ACC112 (cell line): Measurements from ENCODE around the gene HSD17B3.

Source experiments
- H2AFZ ChIP-seq: fragments of 200-600 bp; sonication (generic); one replicate; pipeline ENCODE4 v1.6.0; 2017; ENCODE audit warnings: antibody characterized with exemption, low read length; ENCODE audit not compliant: unreplicated experiment
- H3K27ac ChIP-seq: fragments of 200-600 bp; sonication (generic); 2 replicates; pipeline ENCODE4 v1.5.1; 2014; ENCODE audit warnings: low read depth, mild to moderate bottlenecking, antibody characterized with exemption, low read length, moderate library complexity
- H3K27me3 ChIP-seq: fragments of 200-600 bp; sonication (generic); 2 replicates; pipeline ENCODE4 v1.6.1; 2014; ENCODE audit warnings: mild to moderate bottlenecking, antibody characterized with exemption, low read length, moderate library complexity, mixed read lengths; ENCODE audit not compliant: insufficient read depth
- H3K36me3 ChIP-seq: fragments of 200-600 bp; sonication (generic); 2 replicates; pipeline ENCODE4 v1.6.1; 2016; ENCODE audit warnings: mild to moderate bottlenecking, antibody characterized with exemption, low read length, moderate library complexity, mixed read lengths; ENCODE audit not compliant: insufficient read depth
- H3K4me1 ChIP-seq: fragments of 200-600 bp; sonication (generic); one replicate; pipeline ENCODE4 v1.6.1; 2016; ENCODE audit warnings: low read length, mixed read lengths; ENCODE audit not compliant: insufficient read depth, unreplicated experiment, control insufficient read depth
- H3K4me3 ChIP-seq: fragments of 200-600 bp; sonication (generic); 2 replicates; pipeline ENCODE4 v1.5.1; 2014; ENCODE audit warnings: mild to moderate bottlenecking, low read depth, low read length
- H3K79me2 ChIP-seq: fragments of 200-600 bp; sonication (generic); one replicate; pipeline ENCODE4 v1.6.0; 2016; ENCODE audit warnings: low read length; ENCODE audit not compliant: control insufficient read depth, unreplicated experiment, insufficient read depth

Gene HSD17B3

GRCh38 chr9:96302021-96302420 is at the start of gene HSD17B3:
HSD17B3 (minus strand) TSS chr9:96302176; CDS start chr9:96302104, 72 bp downstream.
- Histone ChIP-seq H3K79me2 (no peaks in the 10 kb centered on the region), H3K36me3 (no peaks in the 10 kb centered on the region), H3K27ac (no peak within 1 kb of the TSS), H3K27me3 (no peaks in the 10 kb centered on the region), H3K4me1 (peaks cover 21% of the 10 kb centered on the region), H3K4me3 (no peak within 1 kb of the TSS), H2AFZ (no peak within 1 kb of the TSS)

DNA sequence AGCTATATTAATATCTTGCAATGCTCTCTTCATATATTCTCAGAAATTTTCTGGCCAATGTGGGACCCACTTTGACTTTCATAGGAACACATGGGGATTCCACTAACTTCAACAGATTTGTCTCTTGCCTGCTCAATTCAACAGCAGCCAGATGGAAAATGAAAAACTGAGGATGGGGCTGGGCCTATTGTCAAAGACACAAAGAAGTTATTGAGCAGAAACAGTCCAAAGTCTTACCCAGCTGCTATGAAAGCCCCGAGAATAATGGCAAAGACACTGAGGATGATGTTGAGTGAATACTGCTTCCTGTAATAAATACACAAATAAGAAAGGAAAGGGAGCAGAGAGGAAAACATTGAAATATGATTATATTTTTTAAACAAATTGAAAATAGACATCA is 48.9 kb upstream of the HSD17B3 start:
- Histone ChIP-seq H3K4me3 (no peak overlapping the region), H3K36me3 (peaks cover 4% of the 10 kb centered on the region; the same call in 1 of the 2 replicates), H3K27me3 (no peaks in the 10 kb centered on the region), H3K79me2 (no peaks in the 10 kb centered on the region), H2AFZ (no peak overlapping the region), H3K27ac (no peak overlapping the region), H3K4me1 (no peaks in the 10 kb centered on the region)

GRCh38 chr9:96348261-96348660 is 46.3 kb upstream of the HSD17B3 start:
- Histone ChIP-seq H3K79me2 (no peaks in the 10 kb centered on the region), H3K4me3 (no peak overlapping the region), H3K27ac (no peak overlapping the region), H3K4me1 (peaks cover 15% of the 10 kb centered on the region), H3K36me3 (peaks cover 4% of the 10 kb centered on the region; the same call in 1 of the 2 replicates), H3K27me3 (no peaks in the 10 kb centered on the region), H2AFZ (no peak overlapping the region)

- H3K27ac ChIP-seq, result 0 out of 2 replicates have a peak overlapping the region, but pooled peaks have one; percentile 61
- H3K36me3 ChIP-seq, result no peaks in the 10 kb centered on the region
- no peaks in the 10 kb centered on the region for H3K79me2 ChIP-seq
- no peak overlapping the region for H2AFZ ChIP-seq
- H3K4me3 ChIP-seq, result no peak overlapping the region
- peaks cover 18% of the 10 kb centered on the region for H3K4me1 ChIP-seq
- no peaks in the 10 kb centered on the region for H3K27me3 ChIP-seq
Observed at GRCh38 chr9:96345551-96345950, 43.6 kb upstream of the HSD17B3 start.

GRCh38 chr9:96344458-96345180 is 42.6 kb upstream of the HSD17B3 start:
- Histone ChIP-seq H3K27ac (peak overlapping the region; percentile 61), H3K4me1 (peaks cover 22% of the 10 kb centered on the region), H3K4me3 (no peak overlapping the region), H3K27me3 (no peaks in the 10 kb centered on the region), H3K36me3 (no peaks in the 10 kb centered on the region), H3K79me2 (no peaks in the 10 kb centered on the region), H2AFZ (peak overlapping the region; percentile 59)

- Histone ChIP-seq H3K36me3 (no peaks in the 10 kb centered on the region), H3K27me3 (no peaks in the 10 kb centered on the region), H3K4me3 (peak overlapping the region; percentile 47; the same call in 1 of the 2 replicates), H2AFZ (no peak overlapping the region), H3K79me2 (no peaks in the 10 kb centered on the region), H3K27ac (peak overlapping the region; percentile 35), H3K4me1 (peaks cover 26% of the 10 kb centered on the region)
Observed at GRCh38 chr9:96343515-96344360, 41.8 kb upstream of the HSD17B3 start.

DNA sequence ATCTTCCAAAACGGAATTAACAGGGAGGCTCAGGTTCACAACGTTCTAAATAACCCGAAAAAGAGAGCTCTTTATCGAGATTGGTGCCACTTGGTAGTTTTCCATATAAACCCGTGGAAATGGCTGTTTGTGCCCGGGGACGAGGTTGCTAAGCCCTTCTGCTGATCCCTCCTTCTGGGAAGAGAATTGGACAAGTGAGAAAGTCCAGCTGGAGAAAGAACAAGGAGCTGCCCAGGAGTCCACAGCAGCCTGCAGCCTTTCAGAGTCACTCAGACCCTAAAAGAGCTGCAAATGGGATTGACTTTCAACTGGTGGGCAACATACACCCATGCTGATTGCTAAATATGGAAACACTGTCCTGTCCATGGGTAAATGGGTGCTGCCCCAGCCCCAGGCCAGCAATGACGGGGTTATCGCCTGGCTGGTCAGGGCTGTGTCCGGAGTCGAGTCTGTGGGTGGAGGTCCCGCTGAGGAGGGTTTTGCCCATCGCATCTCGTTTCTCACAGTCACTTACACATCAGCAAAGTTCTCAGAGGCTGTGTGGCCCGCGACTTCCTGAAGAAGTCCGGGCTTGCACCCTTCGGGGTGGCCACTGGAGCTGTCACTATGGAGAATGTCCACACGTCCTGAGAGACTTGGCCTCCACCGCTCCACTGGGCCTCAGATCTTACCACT is 40.7 kb upstream of the HSD17B3 start:
- Histone ChIP-seq H3K4me1 (peaks cover 26% of the 10 kb centered on the region), H3K79me2 (no peaks in the 10 kb centered on the region), H2AFZ (no peak overlapping the region), H3K27me3 (no peaks in the 10 kb centered on the region), H3K27ac (no peak overlapping the region), H3K36me3 (no peaks in the 10 kb centered on the region), H3K4me3 (no peak overlapping the region)

DNA sequence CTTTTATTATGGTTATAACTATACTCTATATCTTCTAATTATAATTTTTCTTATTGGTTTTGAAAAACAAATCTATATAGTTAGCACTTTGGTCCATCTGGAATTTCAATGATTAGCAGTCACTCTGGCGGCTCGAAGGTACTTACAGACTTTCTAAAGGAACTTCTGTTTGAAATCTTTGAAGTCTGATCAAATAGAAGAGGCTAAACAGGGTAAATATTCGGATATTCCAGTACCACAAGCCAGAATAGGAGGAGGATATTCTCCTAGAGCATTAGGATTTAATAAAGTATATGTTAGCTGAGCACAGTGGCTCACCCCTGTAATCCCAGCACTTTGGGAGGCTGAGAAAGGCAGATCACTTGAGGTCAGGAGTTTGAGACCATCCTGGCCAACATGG is 38.7 kb upstream of the HSD17B3 start:
- peaks cover 26% of the 10 kb centered on the region for H3K4me1 ChIP-seq
- H3K79me2 ChIP-seq, result no peaks in the 10 kb centered on the region
- no peak overlapping the region for H3K27ac ChIP-seq
- no peaks in the 10 kb centered on the region for H3K36me3 ChIP-seq
- no peak overlapping the region for H2AFZ ChIP-seq
- H3K27me3 ChIP-seq, result no peaks in the 10 kb centered on the region
- no peak overlapping the region for H3K4me3 ChIP-seq

- Histone ChIP-seq H3K27ac (no peak overlapping the region), H3K4me1 (peaks cover 16% of the 10 kb centered on the region), H2AFZ (no peak overlapping the region), H3K4me3 (no peak overlapping the region), H3K79me2 (no peaks in the 10 kb centered on the region), H3K27me3 (no peaks in the 10 kb centered on the region), H3K36me3 (peaks cover 3% of the 10 kb centered on the region; the same call in 1 of the 2 replicates)
Observed at GRCh38 chr9:96338299-96338698, 36.3 kb upstream of the HSD17B3 start.

DNA sequence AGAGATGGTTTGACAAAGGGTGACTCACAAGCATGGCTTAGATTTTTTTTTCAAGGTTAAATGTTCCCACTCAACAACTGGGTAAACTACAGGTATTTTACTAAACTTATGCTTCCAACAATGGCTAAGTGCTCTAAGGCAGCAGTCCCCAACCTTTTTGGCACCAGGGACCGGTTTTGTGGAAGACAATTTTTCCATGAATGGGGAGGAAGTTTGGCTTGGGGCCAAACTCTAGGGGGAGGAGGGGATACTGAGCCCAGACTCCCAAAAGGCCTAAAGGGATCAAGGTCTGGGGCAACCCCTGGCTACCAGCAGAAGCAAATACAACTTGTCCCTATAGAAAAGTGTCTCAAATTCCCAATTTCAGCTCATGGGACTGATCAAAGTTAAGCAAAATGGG is 32.0 kb upstream of the HSD17B3 start:
- Histone ChIP-seq H3K36me3 (peaks cover 3% of the 10 kb centered on the region; the same call in 1 of the 2 replicates), H2AFZ (no peak overlapping the region), H3K79me2 (no peaks in the 10 kb centered on the region), H3K4me1 (peaks cover 14% of the 10 kb centered on the region), H3K27ac (no peak overlapping the region), H3K27me3 (no peaks in the 10 kb centered on the region), H3K4me3 (no peak overlapping the region)
